ENCODE measurements around the gene KIAA0513. TPM values are rescaled to one million over a fixed set of nuclear protein-coding genes. Genes with fewer than 3 reads are reported as not detected.

The KIAA0513 gene
- total RNA-seq, 1 donor from 2014 or later: 4.4 TPM

- no peak for DNase-seq (ENCODE audit: low read depth, low spot score)
Measured at GRCh38 chr16:85134076-85134788, 106.6 kb downstream of the KIAA0513 start.

- no peak for DNase-seq (ENCODE audit: low read depth, low spot score)
Measured at GRCh38 chr16:85134789-85135142, 107.2 kb downstream of the KIAA0513 start.

GRCh38 chr16:85136213-85136701 is 108.7 kb downstream of the KIAA0513 start:
- DNase-seq (ENCODE audit: low read depth, low spot score): no peak

GRCh38 chr16:85136702-85137322 is 109.2 kb downstream of the KIAA0513 start:
- DNase-seq (ENCODE audit: low read depth, low spot score): no peak

- DNase-seq (ENCODE audit: low read depth, low spot score): no peak
Measured at GRCh38 chr16:85137323-85138072, 109.9 kb downstream of the KIAA0513 start.

DNA sequence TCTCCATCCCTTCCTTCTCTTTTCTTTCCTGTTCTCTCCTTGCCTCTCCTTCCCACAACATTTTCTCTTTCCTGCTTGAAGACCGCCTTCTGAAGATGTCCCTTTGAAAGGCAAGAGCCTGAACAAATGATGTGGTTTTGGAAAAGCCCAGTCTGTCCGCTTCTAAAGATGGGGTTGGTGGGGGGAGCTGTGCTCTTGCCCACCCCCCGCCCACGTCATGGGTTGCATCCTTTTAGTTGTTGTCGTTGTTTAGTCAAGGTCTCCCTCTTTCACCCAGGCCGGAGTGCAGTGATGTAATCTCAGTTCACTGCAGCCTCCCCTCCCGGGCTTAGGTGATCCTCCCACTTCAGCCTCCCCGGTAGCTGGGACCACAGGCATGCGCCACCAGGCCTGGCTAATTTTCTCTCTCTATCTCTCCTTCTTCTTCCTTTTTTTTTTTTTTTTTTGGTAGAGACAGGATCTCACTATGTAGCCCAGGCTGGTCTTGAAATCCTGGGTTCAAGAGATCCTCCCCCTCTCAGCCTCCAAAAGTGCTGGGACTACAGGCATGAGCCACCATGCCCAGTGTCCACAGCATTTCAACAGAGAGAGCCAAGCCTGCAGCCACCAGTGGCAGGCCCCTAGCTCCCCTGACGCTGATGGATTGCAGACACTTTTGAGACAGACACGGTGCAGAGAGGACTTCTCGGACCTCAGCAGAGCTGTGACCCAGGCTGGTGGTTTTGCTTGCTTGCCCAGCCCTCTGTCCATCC is 110.7 kb downstream of the KIAA0513 start:
- no peak for DNase-seq (ENCODE audit: low read depth, low spot score)

GRCh38 chr16:85138825-85139627 is 111.4 kb downstream of the KIAA0513 start:
- DNase-seq (ENCODE audit: low read depth, low spot score): no peak

- no peak for DNase-seq (ENCODE audit: low read depth, low spot score)
Measured at GRCh38 chr16:85139881-85140339, 112.3 kb downstream of the KIAA0513 start.

- no peak for DNase-seq (ENCODE audit: low read depth, low spot score)
Measured at GRCh38 chr16:85140455-85141012, 112.9 kb downstream of the KIAA0513 start.

GRCh38 chr16:85141491-85142128 is 114.0 kb downstream of the KIAA0513 start:
- DNase-seq (ENCODE audit: low read depth, low spot score): no peak

DNA sequence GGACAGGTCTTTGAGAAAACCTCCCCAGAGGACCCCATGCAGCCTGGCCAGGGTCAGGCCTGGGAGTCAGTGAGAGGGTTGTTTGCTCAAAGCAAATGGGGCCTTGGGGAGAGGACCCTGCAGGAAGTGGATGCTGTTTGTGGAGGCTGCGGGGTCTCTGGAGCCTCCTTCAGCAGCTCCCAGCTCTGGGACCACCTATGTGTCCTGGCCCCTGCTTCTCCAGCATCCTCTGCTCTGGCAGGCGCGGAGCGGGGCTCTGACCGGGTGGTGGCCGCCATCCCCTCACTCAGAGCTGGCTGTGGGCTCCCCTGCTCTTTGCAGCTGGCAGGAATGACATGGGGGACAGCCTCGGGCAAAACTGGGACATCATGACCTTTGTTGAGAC is 114.5 kb downstream of the KIAA0513 start:
- DNase-seq (ENCODE audit: low read depth, low spot score): no peak

- no peak for DNase-seq (ENCODE audit: low read depth, low spot score)
Measured at GRCh38 chr16:85142771-85143211, 115.2 kb downstream of the KIAA0513 start.

Other genes with a start within 250 kb of the KIAA0513 start
- 0.07 and 0.13 TPM in 2 replicates for gene CRISPLD2, start 207.8 kb upstream of the KIAA0513 start, total RNA-seq
- gene ZDHHC7, start 16.3 kb upstream of the KIAA0513 start, total RNA-seq: 54.8 and 56.0 TPM in 2 replicates
- gene CIBAR2, start 84.7 kb downstream of the KIAA0513 start, total RNA-seq: not detected in 2 replicates

Measured in pulmonary artery endothelial cell (primary cell).